ENCODE data around the gene C1QB. TPM values are rescaled to one million over a fixed set of nuclear protein-coding genes. Genes with fewer than 3 reads are reported as not detected.

The C1QB gene
- total and polyA plus RNA-seq, 11 donors, result 16.6 to 667 (median 77.4) TPM

Small RNA genes lying within 50 kb of the gene (microRNA-seq; reads per million reads assigned to microRNA genes)
- 0 reads per million in 4 donors for gene MIR6127

Other genes with a start within 250 kb of the C1QB start
- gene ZBTB40, start 201.4 kb upstream of the C1QB start, total RNA-seq, result 10 to 100 TPM in 8 of 9 donors, 1 to 10 TPM in 1; 9.7 to 17.7 (median 15.2) TPM
- gene ZBTB40, start 201.4 kb upstream of the C1QB start, polyA plus RNA-seq, result 1 to 10 TPM; 4.6 to 7.4 TPM
- under 1 TPM in 2 of 9 donors, not detected in 7; 0.08 to 0.12 TPM for gene EPHA8, start 89.7 kb upstream of the C1QB start, total RNA-seq
- not detected for gene EPHA8, start 89.7 kb upstream of the C1QB start, polyA plus RNA-seq
- gene C1QA, start 16.6 kb upstream of the C1QB start, total RNA-seq, result 100 to 1,000 TPM in 2 of 9 donors, 10 to 100 TPM in 7; 24.8 to 675 (median 57.0) TPM
- 10 to 100 TPM; 26.4 to 46.6 TPM for gene C1QA, start 16.6 kb upstream of the C1QB start, polyA plus RNA-seq
- 100 to 1,000 TPM in 3 of 9 donors, 10 to 100 TPM in 6; 20.9 to 674 (median 50.6) TPM for gene C1QC, start 9.6 kb upstream of the C1QB start, total RNA-seq
- gene C1QC, start 9.6 kb upstream of the C1QB start, polyA plus RNA-seq, result 10 to 100 TPM; 13.9 to 50.0 TPM
- gene EPHB2, start 57.6 kb downstream of the C1QB start, total RNA-seq, result 1 to 10 TPM in 3 of 9 donors, under 1 TPM in 6; 0.13 to 6.3 (median 0.70) TPM
- gene EPHB2, start 57.6 kb downstream of the C1QB start, polyA plus RNA-seq, result 1 to 10 TPM in 1 of 2 donors, under 1 TPM in 1; 0.11 to 2.0 TPM

All from heart left ventricle (tissue), 11 donors.